AG09319 (cell line): ENCODE data around the gene ZNF322.

Experiments
- DNase-seq: peaks from one replicate; pipeline ENCODE4 v3.0.0-alpha.2; 2010; ENCODE audit warnings: low read depth; ENCODE audit errors: extremely low read depth
- TF ChIP-seq, protein P1 (sequence below): IDR thresholded peaks from 2 replicates; pipeline ENCODE4 v1.5.1; 2011; ENCODE audit warnings: low read depth, mild to moderate bottlenecking, inconsistent platforms, low read length, moderate library complexity

The ZNF322 gene

DNA sequence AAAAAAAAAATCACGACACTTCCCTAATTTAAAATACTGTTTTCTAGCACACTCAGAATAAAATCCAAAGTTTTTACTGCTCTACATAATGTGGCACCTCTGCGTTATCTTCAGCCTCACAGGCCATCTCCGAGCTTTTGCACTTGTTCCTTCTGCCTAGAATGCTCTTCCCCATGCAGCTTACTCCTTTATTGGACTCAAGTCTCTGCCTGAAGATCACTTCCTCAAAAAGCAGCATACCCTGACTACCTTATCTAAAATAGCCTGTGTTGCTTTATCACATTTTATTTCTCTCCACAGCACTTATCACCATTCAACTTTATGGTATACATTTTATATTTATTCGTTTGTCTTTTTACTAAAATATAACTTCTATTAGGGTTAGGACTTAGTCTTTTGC is 2.3 kb downstream of the ZNF322 start:
- no peak for DNase-seq
- TF ChIP-seq, protein P1, sequence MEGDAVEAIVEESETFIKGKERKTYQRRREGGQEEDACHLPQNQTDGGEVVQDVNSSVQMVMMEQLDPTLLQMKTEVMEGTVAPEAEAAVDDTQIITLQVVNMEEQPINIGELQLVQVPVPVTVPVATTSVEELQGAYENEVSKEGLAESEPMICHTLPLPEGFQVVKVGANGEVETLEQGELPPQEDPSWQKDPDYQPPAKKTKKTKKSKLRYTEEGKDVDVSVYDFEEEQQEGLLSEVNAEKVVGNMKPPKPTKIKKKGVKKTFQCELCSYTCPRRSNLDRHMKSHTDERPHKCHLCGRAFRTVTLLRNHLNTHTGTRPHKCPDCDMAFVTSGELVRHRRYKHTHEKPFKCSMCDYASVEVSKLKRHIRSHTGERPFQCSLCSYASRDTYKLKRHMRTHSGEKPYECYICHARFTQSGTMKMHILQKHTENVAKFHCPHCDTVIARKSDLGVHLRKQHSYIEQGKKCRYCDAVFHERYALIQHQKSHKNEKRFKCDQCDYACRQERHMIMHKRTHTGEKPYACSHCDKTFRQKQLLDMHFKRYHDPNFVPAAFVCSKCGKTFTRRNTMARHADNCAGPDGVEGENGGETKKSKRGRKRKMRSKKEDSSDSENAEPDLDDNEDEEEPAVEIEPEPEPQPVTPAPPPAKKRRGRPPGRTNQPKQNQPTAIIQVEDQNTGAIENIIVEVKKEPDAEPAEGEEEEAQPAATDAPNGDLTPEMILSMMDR, result no peak

DNA sequence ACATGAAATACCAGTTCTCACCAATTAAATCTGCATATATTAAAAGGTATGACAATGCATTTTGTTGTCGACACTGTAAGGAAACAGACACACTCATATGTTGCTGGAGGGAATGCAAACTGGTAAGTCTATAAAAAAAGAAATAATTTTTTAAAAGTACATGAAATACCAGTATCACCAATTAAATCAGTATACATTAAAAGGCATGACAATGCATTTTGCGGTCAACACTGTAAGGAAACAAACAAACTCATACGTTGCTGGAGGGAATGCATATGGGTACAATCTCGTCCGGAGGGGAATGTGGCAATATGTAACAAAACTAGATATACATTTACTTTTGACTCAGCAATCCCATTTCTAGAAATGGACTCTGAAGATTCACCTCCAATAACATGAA is 6.5 kb downstream of the ZNF322 start:
- TF ChIP-seq, protein P1, result no peak
- no peak for DNase-seq

DNA sequence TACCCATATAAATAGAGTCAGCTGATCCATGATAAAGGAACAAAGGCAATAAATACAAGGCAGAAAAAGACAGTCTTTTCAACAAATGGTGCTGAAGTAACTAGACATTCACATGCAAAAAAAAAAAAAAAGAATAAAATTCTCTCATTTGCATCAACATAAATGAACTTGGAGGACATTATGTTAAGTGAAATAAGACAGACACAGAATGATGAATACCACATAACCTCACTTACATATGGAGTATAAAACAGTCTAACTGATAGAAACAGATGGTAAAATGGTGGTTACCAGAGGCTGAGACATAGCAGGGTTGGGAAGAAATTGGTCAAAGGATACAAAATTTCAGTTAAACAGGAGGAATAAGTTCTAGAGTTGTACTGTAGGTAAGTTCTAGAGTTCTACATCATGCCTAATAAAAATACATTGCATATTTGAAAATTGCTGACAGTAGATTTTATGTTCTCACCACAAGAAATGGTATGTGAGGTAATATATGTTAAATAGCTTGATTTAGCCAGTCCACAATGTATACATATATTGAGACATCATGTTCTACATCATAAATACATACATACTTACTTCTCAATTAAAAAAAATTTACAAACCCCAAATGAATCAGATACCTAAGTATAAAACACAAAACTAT is 8.3 kb downstream of the ZNF322 start:
- DNase-seq, result no peak
- TF ChIP-seq, protein P1, result no peak

DNA sequence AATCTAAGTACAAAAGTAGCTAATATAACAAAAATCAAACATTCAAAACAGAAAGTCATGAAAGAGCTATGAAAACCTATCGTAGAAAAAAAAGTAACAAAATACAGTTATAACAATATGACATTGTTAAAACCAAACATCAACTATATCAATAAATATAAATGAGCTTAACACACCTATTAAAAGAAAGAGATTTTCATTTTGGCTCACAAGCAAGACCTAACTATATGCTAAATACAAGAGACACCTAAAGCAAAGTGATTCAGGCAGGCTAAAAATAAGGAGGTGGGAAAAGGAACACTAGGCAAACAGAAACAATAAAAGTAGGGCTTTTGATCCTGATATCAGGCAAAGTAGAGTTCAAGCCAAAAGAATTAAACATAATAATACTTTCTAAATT is 13.5 kb downstream of the ZNF322 start:
- TF ChIP-seq, protein P1, result no peak
- no peak for DNase-seq

DNA sequence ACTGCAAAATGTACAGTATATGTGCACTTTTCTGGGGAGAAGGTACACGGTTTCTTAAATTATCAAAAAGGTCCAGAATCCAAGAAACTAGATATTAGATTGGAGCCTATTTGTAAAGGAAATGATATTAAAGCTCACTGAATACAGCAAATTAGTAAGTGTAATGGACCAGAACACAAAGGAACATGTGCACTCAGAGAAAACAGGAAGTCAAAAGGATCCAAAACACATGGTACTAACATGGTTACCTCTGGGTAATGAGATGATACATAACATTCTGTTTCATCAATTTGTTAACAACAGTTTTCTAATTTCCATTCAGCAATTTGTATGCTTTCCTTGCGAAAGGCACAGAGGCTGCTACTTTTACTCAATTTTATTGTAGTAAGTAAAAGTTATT is 18.7 kb downstream of the ZNF322 start:
- TF ChIP-seq, protein P1, result no peak
- no peak for DNase-seq

DNA sequence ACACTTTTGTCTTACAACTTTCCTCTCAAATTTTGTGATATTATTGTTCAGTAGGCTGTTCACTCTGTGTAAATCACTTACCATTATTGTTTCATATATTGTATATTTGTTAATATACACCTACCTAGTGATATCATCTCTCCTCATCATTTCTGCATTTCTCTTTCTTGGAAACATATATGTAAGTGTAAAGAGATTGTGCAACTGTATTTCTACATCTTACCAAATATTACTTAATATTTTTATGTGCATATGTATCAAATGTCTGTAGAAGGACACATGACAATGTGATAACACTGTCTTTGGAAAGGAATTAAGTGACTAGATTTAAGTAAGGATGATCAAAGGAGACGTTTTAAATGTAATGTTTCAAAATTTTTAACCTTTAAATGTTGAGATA is 30.2 kb downstream of the ZNF322 start:
- no peak for DNase-seq

DNA sequence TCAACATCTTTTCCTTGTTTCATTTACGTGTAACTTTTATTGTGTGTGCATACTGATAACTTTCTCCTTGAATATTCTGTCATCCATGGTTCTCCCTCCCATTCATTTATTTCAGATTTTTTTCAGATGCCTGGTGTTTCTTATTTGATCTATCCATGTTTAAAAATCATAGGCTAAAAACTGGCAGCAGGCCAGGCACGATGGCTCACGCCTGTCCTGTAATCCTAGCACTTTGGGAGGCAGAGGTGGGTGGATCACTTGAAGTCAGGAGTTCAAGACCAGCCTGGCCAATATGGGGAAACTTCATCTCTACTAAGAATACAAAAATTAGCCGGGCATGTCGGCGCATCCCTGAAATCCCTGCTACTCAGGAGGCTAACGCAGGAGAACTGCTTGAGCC is 31.7 kb downstream of the ZNF322 start:
- TF ChIP-seq, protein P1, result no peak
- no peak for DNase-seq

More for the DNA sequence above, 30.2 kb downstream of the ZNF322 start:
- TF ChIP-seq, protein P1, result no peak
